Dendritic cell treated with granulocyte-macrophage colony-stimulating factor and Interleukin-4, amounts not matched to agents 40 ng/mL and 50 ng/mL, for 4 days (primary cell): ENCODE data around the gene UBE2R2.
"Not testable (repeated sequence)": the region's sequence is repeated elsewhere in the genome, so short reads cannot be mapped to it uniquely, and the experiment has no call there.

ENCODE experiments used
- H3K27ac Mint-ChIP-seq: one replicate; pipeline ENCODE4 v1.8.0; 2022; ENCODE audit warnings: mild to moderate bottlenecking, mixed read lengths
- H3K27me3 Mint-ChIP-seq: one replicate; pipeline ENCODE4 v1.8.0; 2022; ENCODE audit warnings: mild to moderate bottlenecking, mixed read lengths
- H3K36me3 Mint-ChIP-seq: one replicate; pipeline ENCODE4 v1.8.0; 2022; ENCODE audit warnings: low read depth, mixed read lengths
- H3K4me1 Mint-ChIP-seq: one replicate; pipeline ENCODE4 v1.8.0; 2022; ENCODE audit warnings: low read depth, mixed read lengths
- H3K4me3 Mint-ChIP-seq: one replicate; pipeline ENCODE4 v1.8.0; 2022; ENCODE audit warnings: mild to moderate bottlenecking, moderate library complexity, mixed read lengths
- H3K9me3 Mint-ChIP-seq: one replicate; pipeline ENCODE4 v1.8.0; 2022; ENCODE audit warnings: mixed read lengths
- intact Hi-C: fragments of 100-400 bp; cut with micrococcal nuclease; formaldehyde crosslinking; loops from one replicate; pipeline ENCODE4 v1.15.0; 2022

Gene UBE2R2

GRCh38 chr9:33813712-33814641 lies 3.0 kb upstream of the UBE2R2 start:
- no peak overlapping the region for H3K4me3 Mint-ChIP-seq
- intact Hi-C loops = loop anchor here (2.0 kb wide), 1 partner anchor 37 kb away; no protein-coding TSS in a partner anchor
- no peaks in the 10 kb centered on the region for H3K9me3 Mint-ChIP-seq
- H3K4me1 Mint-ChIP-seq = peaks cover 36% of the 10 kb centered on the region
- H3K27ac Mint-ChIP-seq = peak overlapping the region; percentile 99
- H3K27me3 Mint-ChIP-seq = no peaks in the 10 kb centered on the region
- peaks cover 7% of the 10 kb centered on the region for H3K36me3 Mint-ChIP-seq

DNA sequence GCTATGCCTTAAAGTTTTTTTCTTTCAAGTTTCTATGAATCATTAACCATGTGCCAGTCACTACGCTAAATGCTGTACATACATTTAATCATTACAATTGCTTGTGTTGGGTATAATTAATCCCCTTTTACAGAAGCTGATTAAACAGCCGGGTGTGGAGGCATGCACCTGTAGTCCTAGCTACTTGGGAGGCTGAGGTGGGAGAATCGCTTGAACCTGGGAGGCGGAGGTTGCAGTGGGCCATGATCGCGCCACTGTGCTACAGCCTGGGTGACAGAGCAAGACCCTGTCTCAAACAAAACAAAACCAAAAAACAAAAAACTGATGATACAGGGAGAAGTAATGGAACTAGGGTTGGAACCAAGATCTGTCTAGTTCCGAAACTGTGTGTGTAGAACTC lies 1.2 kb upstream of the UBE2R2 start:
- intact Hi-C loops = loop anchor here (2.0 kb wide), 1 partner anchor 35 kb away; no protein-coding TSS in a partner anchor
- Mint-ChIP-seq H3K36me3 (peaks cover 8% of the 10 kb centered on the region), H3K4me3 (no peak overlapping the region), H3K27me3 (no peaks in the 10 kb centered on the region), H3K9me3 (no peaks in the 10 kb centered on the region), H3K4me1 (peaks cover 43% of the 10 kb centered on the region), H3K27ac (peak overlapping the region; percentile 99)

- Mint-ChIP-seq H3K4me1 (peaks cover 49% of the 10 kb centered on the region), H3K27me3 (no peaks in the 10 kb centered on the region), H3K36me3 (peaks cover 14% of the 10 kb centered on the region), H3K9me3 (no peaks in the 10 kb centered on the region), H3K4me3 (peak overlapping the region; percentile 73), H3K27ac (peak overlapping the region; percentile 99)
- intact Hi-C loops = no loop called here
These were observed 587 bp downstream of the UBE2R2 start for GRCh38 chr9:33817327-33818166.

- H3K27ac Mint-ChIP-seq = peak overlapping the region; percentile 99
- H3K9me3 Mint-ChIP-seq = no peaks in the 10 kb centered on the region
- H3K27me3 Mint-ChIP-seq = no peaks in the 10 kb centered on the region
- H3K4me3 Mint-ChIP-seq = peak overlapping the region; percentile 73
- peaks cover 49% of the 10 kb centered on the region for H3K4me1 Mint-ChIP-seq
- peaks cover 14% of the 10 kb centered on the region for H3K36me3 Mint-ChIP-seq
- intact Hi-C loops = no loop called here
These were observed 1.3 kb downstream of the UBE2R2 start for GRCh38 chr9:33818167-33818846.

GRCh38 chr9:33818847-33819500 lies 2.0 kb downstream of the UBE2R2 start:
- no peaks in the 10 kb centered on the region for H3K27me3 Mint-ChIP-seq
- peaks cover 45% of the 10 kb centered on the region for H3K4me1 Mint-ChIP-seq
- intact Hi-C loops = no loop called here
- H3K27ac Mint-ChIP-seq = peak overlapping the region; percentile 99
- H3K9me3 Mint-ChIP-seq = no peaks in the 10 kb centered on the region
- H3K4me3 Mint-ChIP-seq = peak overlapping the region; percentile 73
- H3K36me3 Mint-ChIP-seq = peaks cover 21% of the 10 kb centered on the region

DNA sequence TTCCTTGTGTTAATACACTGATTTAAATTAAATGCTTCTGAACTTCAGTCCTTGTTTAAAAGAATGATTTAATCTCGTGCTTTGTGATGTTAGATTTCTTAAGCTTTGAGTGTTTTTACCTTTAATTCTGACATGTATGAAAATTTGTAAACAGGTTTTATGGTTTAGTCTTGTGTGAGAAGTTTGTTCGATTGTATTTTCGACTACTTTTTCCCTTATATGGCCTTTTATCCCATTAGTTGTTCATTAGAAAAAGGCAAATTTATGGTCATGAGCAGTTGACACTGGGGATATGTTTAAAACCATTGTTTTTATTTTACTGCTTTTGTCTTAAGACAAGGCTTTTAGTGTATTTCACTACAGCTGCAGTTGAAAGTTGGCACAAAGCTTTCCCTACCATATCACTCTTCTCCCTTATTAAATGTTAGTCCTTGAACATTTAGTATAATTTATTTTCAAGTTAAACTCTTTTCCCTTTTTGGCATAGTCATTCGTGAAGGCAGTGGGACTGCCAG lies 3.3 kb downstream of the UBE2R2 start:
- H3K4me1 Mint-ChIP-seq = peaks cover 32% of the 10 kb centered on the region

DNA sequence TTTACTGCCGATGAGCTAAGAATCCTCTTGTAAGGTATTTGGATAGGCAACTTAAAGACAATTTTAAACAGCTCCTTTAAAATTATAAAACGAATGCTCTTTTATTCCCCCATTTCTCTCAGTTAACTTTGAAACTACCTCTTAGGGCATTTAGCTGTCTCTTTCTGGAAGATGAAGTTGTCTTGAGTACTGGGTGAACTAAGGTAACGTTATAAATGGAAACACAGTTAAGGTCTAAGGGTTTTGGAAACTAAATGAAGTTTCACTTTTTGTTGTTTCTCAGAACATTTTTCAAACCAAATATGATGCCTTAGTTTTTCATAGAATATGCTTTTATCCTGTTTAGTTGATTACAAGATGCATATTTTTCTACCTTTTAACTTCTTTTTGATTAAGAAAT lies 6.8 kb downstream of the UBE2R2 start:
- Mint-ChIP-seq H3K9me3 (no peaks in the 10 kb centered on the region), H3K36me3 (peaks cover 20% of the 10 kb centered on the region), H3K27ac (no peak overlapping the region), H3K27me3 (no peaks in the 10 kb centered on the region), H3K4me3 (no peak overlapping the region), H3K4me1 (peaks cover 26% of the 10 kb centered on the region)
- intact Hi-C loops = no loop called here

More for the DNA sequence above, 3.3 kb downstream of the UBE2R2 start:
- H3K9me3 Mint-ChIP-seq = no peaks in the 10 kb centered on the region
- peak overlapping the region; percentile 32 for H3K4me3 Mint-ChIP-seq
- peak overlapping the region; percentile 99 for H3K27ac Mint-ChIP-seq
- H3K36me3 Mint-ChIP-seq = peaks cover 26% of the 10 kb centered on the region
- intact Hi-C loops = no loop called here
- H3K27me3 Mint-ChIP-seq = no peaks in the 10 kb centered on the region

DNA sequence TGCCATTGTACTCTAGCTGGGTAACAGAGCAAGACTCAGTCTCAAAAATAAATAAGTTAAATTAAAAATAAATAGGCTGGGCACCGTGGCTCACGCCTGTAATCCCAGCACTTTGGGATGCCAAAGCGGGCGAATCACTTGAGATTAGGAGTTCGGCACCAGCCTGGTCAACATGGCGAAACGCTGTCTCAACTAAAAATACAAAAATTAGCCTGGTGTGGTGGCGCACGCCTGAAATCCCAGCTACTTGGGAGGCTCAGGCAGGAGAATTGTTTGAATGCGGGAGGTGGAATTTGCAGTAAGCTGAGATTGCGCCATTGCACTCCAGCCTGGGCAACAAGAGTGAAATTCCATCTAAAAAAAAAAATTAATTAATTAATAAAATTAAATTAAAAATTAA lies 10.3 kb downstream of the UBE2R2 start:
- H3K27me3 Mint-ChIP-seq, H3K9me3 Mint-ChIP-seq, H3K4me3 Mint-ChIP-seq, H3K27ac Mint-ChIP-seq, intact Hi-C loops: not testable (repeated sequence)
- Mint-ChIP-seq H3K36me3 (peaks cover 21% of the 10 kb centered on the region), H3K4me1 (peaks cover 12% of the 10 kb centered on the region)

GRCh38 chr9:33829641-33830230 lies 12.8 kb downstream of the UBE2R2 start:
- Mint-ChIP-seq H3K27ac (peak overlapping the region; percentile 32), H3K4me1 (peaks cover 17% of the 10 kb centered on the region)
- H3K4me3 Mint-ChIP-seq, intact Hi-C loops, H3K9me3 Mint-ChIP-seq, H3K27me3 Mint-ChIP-seq, H3K36me3 Mint-ChIP-seq: not testable (repeated sequence)

DNA sequence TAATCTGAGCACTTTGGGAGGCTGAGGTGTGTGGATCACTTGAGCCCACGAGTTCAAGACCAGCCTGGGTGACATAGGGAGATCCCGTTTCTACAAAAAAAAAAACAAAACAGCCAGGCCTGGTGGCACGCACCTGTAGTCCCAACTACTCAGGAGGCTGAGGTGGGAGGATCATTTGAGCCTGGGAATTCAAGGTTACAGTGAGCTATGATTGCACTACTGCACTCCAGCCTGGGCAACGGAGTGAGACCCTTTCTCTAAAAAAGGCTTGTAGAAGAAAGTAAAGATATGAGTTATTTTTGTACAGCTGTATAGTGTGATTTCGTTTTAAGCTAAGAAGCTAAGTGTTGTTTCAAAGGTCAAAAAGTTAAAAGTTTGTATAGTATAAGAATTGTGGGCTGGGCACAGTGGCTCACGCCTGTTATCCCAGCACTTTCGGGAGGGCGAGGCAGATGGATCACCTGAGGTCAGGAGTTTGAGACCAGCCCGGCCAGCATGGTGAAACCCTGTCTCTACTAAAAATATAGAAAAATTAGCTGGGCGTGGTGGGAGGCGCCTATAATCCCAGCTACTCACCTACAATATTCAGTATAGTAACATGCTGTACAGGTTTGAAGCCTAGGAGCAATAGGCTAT lies 18.8 kb downstream of the UBE2R2 start:
- no peaks in the 10 kb centered on the region for H3K27me3 Mint-ChIP-seq
- no peak overlapping the region for H3K4me3 Mint-ChIP-seq
- H3K27ac Mint-ChIP-seq = peak overlapping the region; percentile 82
- intact Hi-C loops = no loop called here
- peaks cover 50% of the 10 kb centered on the region for H3K4me1 Mint-ChIP-seq
- H3K36me3 Mint-ChIP-seq = peaks cover 10% of the 10 kb centered on the region
- no peaks in the 10 kb centered on the region for H3K9me3 Mint-ChIP-seq

- intact Hi-C loops, H3K9me3 Mint-ChIP-seq, H3K36me3 Mint-ChIP-seq, H3K27me3 Mint-ChIP-seq: not testable (repeated sequence)
- Mint-ChIP-seq H3K4me3 (peak overlapping the region; percentile 32), H3K27ac (peak overlapping the region; percentile 82), H3K4me1 (peaks cover 50% of the 10 kb centered on the region)
These were observed 19.3 kb downstream of the UBE2R2 start for GRCh38 chr9:33836261-33836660.

GRCh38 chr9:33837138-33837537 lies 20.2 kb downstream of the UBE2R2 start:
- Mint-ChIP-seq H3K27ac (peak overlapping the region; percentile 39), H3K9me3 (no peaks in the 10 kb centered on the region), H3K4me1 (peaks cover 57% of the 10 kb centered on the region), H3K36me3 (peaks cover 9% of the 10 kb centered on the region), H3K4me3 (no peak overlapping the region), H3K27me3 (no peaks in the 10 kb centered on the region)
- intact Hi-C loops = no loop called here
